Motor neuron (in vitro differentiated cells): ENCODE measurements around the gene FCRL2. TPM values are rescaled to one million over a fixed set of nuclear protein-coding genes. Genes with fewer than 3 reads are reported as not detected.

ENCODE experiments used
- ATAC-seq, 8 experiments: fragments of 200-7000 bp; cut with Tn5 transposase; replicated peaks in 6 of 8; 2 replicates each; pipeline ENCODE4 v1.8.0; 2021; ENCODE audit warnings: mild to moderate bottlenecking in 8 of 8, moderate library complexity in 8 of 8
- H3K27ac ChIP-seq, 2 donors: fragments of 250-450 bp; sonication (Bioruptor Pico); 2 replicates each; pipeline ENCODE4 v1.9.0; 2021; ENCODE audit warnings: antibody characterized with exemption in 2 of 2, mild to moderate bottlenecking in 2 of 2, moderate library complexity in 1 of 2
- H3K4me1 ChIP-seq, 2 donors: fragments of 250-450 bp; sonication (Bioruptor Pico); replicated peaks in 1 of 2; 2 replicates each; pipeline ENCODE4 v1.6.1; 2021; ENCODE audit warnings: antibody characterized with exemption in 2 of 2, mild to moderate bottlenecking in 2 of 2, moderate library complexity in 1 of 2
- H3K4me3 ChIP-seq, 5 donors: fragments of 250-450 bp; sonication (Bioruptor Pico); 2 replicates each; pipeline ENCODE4 v1.9.0; 2021; ENCODE audit warnings: antibody characterized with exemption in 5 of 5, mild to moderate bottlenecking in 5 of 5, moderate library complexity in 4 of 5
- WGBS, 10 experiments: fragments of 450-650 bp; shearing (Covaris generic); methylation state at CpG; one replicate each; pipeline ENCODE4 v1.0.0; 2022; 5-methylcytosine and 5-hydroxymethylcytosine counted together
- in situ Hi-C, 9 experiments: fragments of 400-800 bp; cut with MboI; loops; one replicate each; pipeline ENCODE4 v1.15.0; 2021; ENCODE audit warnings: low sequenced_read_pairs in 9 of 9, low pct_unique_long_range_greater_than_20kb in 2 of 9; ENCODE audit not compliant: unreplicated experiment in 9 of 9
- total RNA-seq, 8 experiments: library from RNA; unstranded; fragments of 300-600 nt; gene quantifications; 2 replicates each; pipeline versions ENCODE4 v1.2.3 to v1.2.4, GENCODE V29; 2022

Gene FCRL2
- total RNA-seq, 8 experiments from 2014 or later, result 0.04 to 0.81 (median 0.15) TPM; not detected in 4

GRCh38 chr1:157734321-157734720 lies 42.6 kb downstream of the FCRL2 start:
- in situ Hi-C loops, result no loop called here
- Histone ChIP-seq H3K4me1 (no peaks in the 10 kb centered on the region), H3K4me3 (no peak overlapping the region), H3K27ac (no peak overlapping the region)
- 0 to 100% (median 87%) methylated on average over 1 of the region's 1 CpG; no CpG with 5 or more reads in 1 of the 10 experiments for WGBS, 10 experiments
- ATAC-seq, result no peak

GRCh38 chr1:157732755-157733154 lies 44.2 kb downstream of the FCRL2 start:
- 0 to 83% (median 59%) methylated on average over 1 to 3 of the region's 3 CpGs for WGBS, 10 experiments
- no peaks in the 10 kb centered on the region for H3K4me1 ChIP-seq
- H3K4me3 ChIP-seq, result no peak overlapping the region
- no peak overlapping the region for H3K27ac ChIP-seq
- ATAC-seq, result no peak
- in situ Hi-C loops, result no loop called here

GRCh38 chr1:157725221-157725577 lies 51.7 kb downstream of the FCRL2 start:
- ATAC-seq, result no peak
- H3K27ac ChIP-seq, result no peak overlapping the region
- 0 to 100% (median 56%) methylated on average over 1 to 2 of the region's 2 CpGs for WGBS, 10 experiments
- in situ Hi-C loops, result no loop called here
- no peaks in the 10 kb centered on the region for H3K4me1 ChIP-seq
- H3K4me3 ChIP-seq, result no peak overlapping the region

- no peaks in the 10 kb centered on the region for H3K4me1 ChIP-seq
- 10 to 100% (median 82%) methylated on average over 1 to 2 of the region's 2 CpGs; no CpG with 5 or more reads in 3 of the 10 experiments for WGBS, 10 experiments
- ATAC-seq, result no peak
- H3K27ac ChIP-seq, result no peak overlapping the region
- in situ Hi-C loops, result no loop called here
- no peak overlapping the region for H3K4me3 ChIP-seq
Measured at GRCh38 chr1:157724537-157725220, 52.3 kb downstream of the FCRL2 start.

- in situ Hi-C loops, result no loop called here
- Histone ChIP-seq H3K27ac (no peak overlapping the region), H3K4me1 (no peaks in the 10 kb centered on the region), H3K4me3 (no peak overlapping the region)
- 0 to 100% (median 82%) methylated on average over 1 to 2 of the region's 2 CpGs; no CpG with 5 or more reads in 1 of the 10 experiments for WGBS, 10 experiments
- no peak for ATAC-seq
Measured at GRCh38 chr1:157723157-157723556, 53.8 kb downstream of the FCRL2 start.

- in situ Hi-C loops, result no loop called here
- whole genome bisulfite sequencing, 10 experiments, result 78 to 88% (median 85%) methylated on average over 1 of the region's 1 CpG; no CpG with 5 or more reads in 6 of the 10 experiments
- Histone ChIP-seq H3K4me1 (no peaks in the 10 kb centered on the region), H3K27ac (no peak overlapping the region), H3K4me3 (no peak overlapping the region)
- no peak for ATAC-seq
Measured at GRCh38 chr1:157721985-157722384, 54.9 kb downstream of the FCRL2 start.

GRCh38 chr1:157715736-157716135 lies 61.2 kb downstream of the FCRL2 start:
- in situ Hi-C loops, result no loop called here
- Histone ChIP-seq H3K4me3 (no peak overlapping the region), H3K27ac (no peak overlapping the region), H3K4me1 (no peaks in the 10 kb centered on the region)
- no peak for ATAC-seq
- WGBS, 10 experiments, result 20 to 94% (median 79%) methylated on average over 1 to 5 of the region's 5 CpGs; no CpG with 5 or more reads in 6 of the 10 experiments

- Histone ChIP-seq H3K27ac (no peak overlapping the region), H3K4me1 (no peaks in the 10 kb centered on the region), H3K4me3 (no peak overlapping the region)
- ATAC-seq, result no peak
- in situ Hi-C loops, result no loop called here
Measured at GRCh38 chr1:157711802-157712201, 65.1 kb downstream of the FCRL2 start.

GRCh38 chr1:157704878-157705277 lies 72.1 kb downstream of the FCRL2 start:
- H3K4me3 ChIP-seq, result no peak overlapping the region
- ATAC-seq, result no peak
- no peaks in the 10 kb centered on the region for H3K4me1 ChIP-seq
- H3K27ac ChIP-seq, result no peak overlapping the region
- in situ Hi-C loops, result no loop called here

GRCh38 chr1:157703981-157704380 lies 73.0 kb downstream of the FCRL2 start:
- H3K4me1 ChIP-seq, result no peaks in the 10 kb centered on the region
- no peak for ATAC-seq
- H3K27ac ChIP-seq, result no peak overlapping the region
- H3K4me3 ChIP-seq, result no peak overlapping the region
- WGBS, 10 experiments, result 0 to 87% (median 62%) methylated on average over 1 to 4 of the region's 4 CpGs
- in situ Hi-C loops, result no loop called here

GRCh38 chr1:157702308-157702825 lies 74.6 kb downstream of the FCRL2 start:
- 0 to 90% (median 83%) methylated on average over 3 to 5 of the region's 5 CpGs for WGBS, 10 experiments
- H3K4me1 ChIP-seq, result no peaks in the 10 kb centered on the region
- H3K4me3 ChIP-seq, result no peak overlapping the region
- H3K27ac ChIP-seq, result no peak overlapping the region
- ATAC-seq, result no peak
- in situ Hi-C loops, result no loop called here

- Histone ChIP-seq H3K4me3 (no peak within 1 kb of the TSS), H3K4me1 (no peaks in the 10 kb centered on the region), H3K27ac (no peak within 1 kb of the TSS)
- in situ Hi-C loops, result no loop called here
- 20 to 100% (median 89%) methylated on average over 1 to 4 of the region's 4 CpGs for WGBS, 10 experiments
- ATAC-seq, result no peak
Measured at GRCh38 chr1:157700732-157701131, 76.2 kb downstream of the FCRL2 start, which contains the start of gene FCRL3. FCRL3 (minus strand) TSS chr1:157700769; CDS start chr1:157700489, 280 bp downstream.

- H3K4me1 ChIP-seq, result no peaks in the 10 kb centered on the region
- no peak overlapping the region for H3K27ac ChIP-seq
- no peak for ATAC-seq
- no peak overlapping the region for H3K4me3 ChIP-seq
- 20 to 79% (median 54%) methylated on average over 1 to 5 of the region's 5 CpGs; no CpG with 5 or more reads in 5 of the 10 experiments for WGBS, 10 experiments
- in situ Hi-C loops, result no loop called here
Measured at GRCh38 chr1:157700305-157700704, 76.6 kb downstream of the FCRL2 start.
